Ishikawa (cell line): Measurements from ENCODE around the gene CCNL1.

Experiments used
- CEBPB ChIP-seq: IDR thresholded peaks from 2 replicates; pipeline ENCODE4 v1.6.1; 2012
- REST ChIP-seq: IDR thresholded peaks from 2 replicates; pipeline ENCODE4 v1.6.1; 2012; ENCODE audit warnings: low read depth, mild to moderate bottlenecking
- TAF1 ChIP-seq: IDR thresholded peaks from 2 replicates; pipeline ENCODE4 v1.6.1; 2012; ENCODE audit warnings: low read depth, mild to moderate bottlenecking
- TCF12 ChIP-seq: IDR thresholded peaks from 2 replicates; pipeline ENCODE4 v1.6.1; 2012; ENCODE audit warnings: low read depth
- TF ChIP-seq, protein P1 (sequence below): IDR thresholded peaks from 2 replicates; pipeline ENCODE4 v1.6.1; 2012

- no peak for TF ChIP-seq REST
- no peak for TF ChIP-seq TCF12
- no peak for TF ChIP-seq TAF1
- no peak for TF ChIP-seq CEBPB
- TF ChIP-seq, protein P1, sequence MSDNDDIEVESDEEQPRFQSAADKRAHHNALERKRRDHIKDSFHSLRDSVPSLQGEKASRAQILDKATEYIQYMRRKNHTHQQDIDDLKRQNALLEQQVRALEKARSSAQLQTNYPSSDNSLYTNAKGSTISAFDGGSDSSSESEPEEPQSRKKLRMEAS, result no peak
These were observed 39.7 kb downstream of the CCNL1 start for GRCh38 chr3:157120071-157120892.
